WTC11 (cell line): ENCODE data around the gene ADD2. TPM values are rescaled to one million over a fixed set of nuclear protein-coding genes. Genes with fewer than 3 reads are reported as not detected.

Experiments used
- ATAC-seq: fragments of 200-7000 bp; cut with Tn5 transposase; 2 replicates; pipeline ENCODE4 v1.10.0; 2021; ENCODE audit warnings: mild to moderate bottlenecking, moderate library complexity
- CTCF ChIA-PET: fragments of 300-600 bp; sonication (Branson Sonifier 250); formaldehyde crosslinking; loops from one replicate; lab custom pipeline; 2021; ENCODE audit warnings: antibody characterized with exemption; lab: Charles Lee
- POLR2A ChIA-PET: fragments of 350-600 bp; sonication (Branson Sonifier 250); formaldehyde crosslinking; loops from one replicate; lab custom pipeline; 2021; ENCODE audit warnings: antibody characterized with exemption; lab: Charles Lee
- DNase-seq: peaks from one replicate; pipeline ENCODE4 v3.0.0; 2021; ENCODE audit warnings: low spot score
- H3K27ac Mint-ChIP-seq: 2 replicates; pipeline ENCODE4 v1.8.0; 2021; ENCODE audit warnings: mixed read lengths
- H3K27me3 Mint-ChIP-seq: 2 replicates; pipeline ENCODE4 v1.8.0; 2021; ENCODE audit warnings: low read depth, mild to moderate bottlenecking, moderate library complexity, mixed read lengths
- H3K36me3 Mint-ChIP-seq: 2 replicates; pipeline ENCODE4 v1.8.0; 2021; ENCODE audit warnings: mixed read lengths
- H3K4me1 Mint-ChIP-seq: 2 replicates; pipeline ENCODE4 v1.8.0; 2022; ENCODE audit warnings: mixed read lengths
- H3K4me3 Mint-ChIP-seq: 2 replicates; pipeline ENCODE4 v1.8.0; 2021; ENCODE audit warnings: mild to moderate bottlenecking, moderate library complexity, mixed read lengths
- H3K9me3 Mint-ChIP-seq: 2 replicates; pipeline ENCODE4 v1.8.0; 2021; ENCODE audit warnings: mixed read lengths
- ETV6 ChIP-seq: sonication (generic); formaldehyde crosslinking; IDR thresholded peaks from 2 replicates; pipeline ENCODE4 v1.8.1; 2022; ENCODE audit warnings: mild to moderate bottlenecking, missing genetic modification reagents
- GABPB1 ChIP-seq: sonication (generic); formaldehyde crosslinking; IDR thresholded peaks from 2 replicates; pipeline ENCODE4 v1.8.1; 2023; ENCODE audit warnings: mild to moderate bottlenecking, missing genetic modification reagents
- GTF2I ChIP-seq: fragments of 250-450 bp; sonication (Bioruptor Pico); conservative IDR thresholded peaks from 2 replicates; pipeline ENCODE4 v1.4.0; 2021; ENCODE audit warnings: mild to moderate bottlenecking
- IRF2 ChIP-seq: sonication (generic); formaldehyde crosslinking; IDR thresholded peaks from 2 replicates; pipeline ENCODE4 v1.8.0; 2022; ENCODE audit warnings: low read depth, missing genetic modification reagents, borderline replicate concordance
- JAZF1 ChIP-seq: fragments of 250-450 bp; sonication (Bioruptor Pico); IDR thresholded peaks from 2 replicates; pipeline ENCODE4 v1.9.0; 2021; ENCODE audit warnings: moderate library complexity, mild to moderate bottlenecking, inconsistent platforms
- MXD4 ChIP-seq: fragments of 250-450 bp; sonication (Bioruptor Pico); IDR thresholded peaks from 2 replicates; pipeline ENCODE4 v1.8.0; 2021; ENCODE audit warnings: mild to moderate bottlenecking, moderate library complexity, borderline replicate concordance
- NFYB ChIP-seq: sonication (generic); formaldehyde crosslinking; conservative IDR thresholded peaks from 2 replicates; pipeline ENCODE4 v1.8.0; 2022; ENCODE audit warnings: low read depth, missing genetic modification reagents
- NR2C2 ChIP-seq: sonication (generic); formaldehyde crosslinking; IDR thresholded peaks from 2 replicates; pipeline ENCODE4 v1.8.0; 2022; ENCODE audit warnings: mild to moderate bottlenecking, missing genetic modification reagents
- OVOL2 ChIP-seq: fragments of 250-450 bp; sonication (Bioruptor Pico); IDR thresholded peaks from 2 replicates; pipeline ENCODE4 v1.9.0; 2021; ENCODE audit warnings: mild to moderate bottlenecking, borderline replicate concordance
- PRRX2 ChIP-seq: fragments of 250-450 bp; sonication (Bioruptor Pico); IDR thresholded peaks from 2 replicates; pipeline ENCODE4 v1.8.0; 2021; ENCODE audit warnings: mild to moderate bottlenecking
- RELA ChIP-seq: sonication (generic); formaldehyde crosslinking; IDR thresholded peaks from 2 replicates; pipeline ENCODE4 v1.8.1; 2022; ENCODE audit warnings: missing genetic modification reagents, mild to moderate bottlenecking, borderline replicate concordance
- SMAD3 ChIP-seq: sonication (generic); formaldehyde crosslinking; IDR thresholded peaks from 2 replicates; pipeline ENCODE4 v1.8.0; 2022; ENCODE audit warnings: missing genetic modification reagents, mild to moderate bottlenecking, borderline replicate concordance
- SMAD4 ChIP-seq: sonication (generic); formaldehyde crosslinking; IDR thresholded peaks from 2 replicates; pipeline ENCODE4 v1.8.0; 2022; ENCODE audit warnings: mild to moderate bottlenecking, missing genetic modification reagents
- SP1 ChIP-seq: sonication (generic); formaldehyde crosslinking; conservative IDR thresholded peaks from 2 replicates; pipeline ENCODE4 v1.8.1; 2022; ENCODE audit warnings: missing genetic modification reagents
- TP53 ChIP-seq: sonication (generic); formaldehyde crosslinking; IDR thresholded peaks from 2 replicates; pipeline ENCODE4 v1.8.1; 2023; ENCODE audit warnings: mild to moderate bottlenecking, missing genetic modification reagents
- ZNF232 ChIP-seq: sonication (generic); formaldehyde crosslinking; IDR thresholded peaks from 2 replicates; pipeline ENCODE4 v1.8.0; 2022; ENCODE audit warnings: mild to moderate bottlenecking, missing genetic modification reagents
- ZNF317 ChIP-seq: sonication (generic); formaldehyde crosslinking; IDR thresholded peaks from 2 replicates; pipeline ENCODE4 v1.8.1; 2023; ENCODE audit warnings: low read depth, mild to moderate bottlenecking, moderate library complexity, missing genetic modification reagents, borderline replicate concordance
- ZNF671 ChIP-seq: fragments of 250-450 bp; sonication (Bioruptor Pico); IDR thresholded peaks from 2 replicates; pipeline ENCODE4 v1.8.0; 2021; ENCODE audit warnings: mild to moderate bottlenecking
- total RNA-seq: library from RNA; stranded (reverse); gene quantifications from 3 replicates; pipeline ENCODE4 v1.2.3, GENCODE V29; 2021
- TF ChIP-seq, protein P1 (sequence below): sonication (generic); formaldehyde crosslinking; IDR thresholded peaks from 2 replicates; pipeline ENCODE4 v1.8.0; 2022; ENCODE audit warnings: mild to moderate bottlenecking, missing genetic modification reagents
- TF ChIP-seq, protein P2 (sequence below): fragments of 250-450 bp; sonication (Bioruptor Pico); IDR thresholded peaks from 2 replicates; pipeline ENCODE4 v1.9.0; 2021; ENCODE audit warnings: moderate library complexity, mild to moderate bottlenecking, inconsistent platforms, borderline replicate concordance
- TF ChIP-seq, protein P3 (sequence below): sonication (generic); formaldehyde crosslinking; IDR thresholded peaks from 2 replicates; pipeline ENCODE4 v1.8.1; 2022; ENCODE audit warnings: mild to moderate bottlenecking, missing genetic modification reagents, moderate library complexity, borderline replicate concordance
- TF ChIP-seq, protein P4 (sequence below): sonication (generic); formaldehyde crosslinking; IDR thresholded peaks from 2 replicates; pipeline ENCODE4 v1.8.0; 2022; ENCODE audit warnings: mild to moderate bottlenecking, missing genetic modification reagents

ADD2 gene
- total RNA-seq, 1 experiment from 2014 or later = 196 TPM

DNA sequence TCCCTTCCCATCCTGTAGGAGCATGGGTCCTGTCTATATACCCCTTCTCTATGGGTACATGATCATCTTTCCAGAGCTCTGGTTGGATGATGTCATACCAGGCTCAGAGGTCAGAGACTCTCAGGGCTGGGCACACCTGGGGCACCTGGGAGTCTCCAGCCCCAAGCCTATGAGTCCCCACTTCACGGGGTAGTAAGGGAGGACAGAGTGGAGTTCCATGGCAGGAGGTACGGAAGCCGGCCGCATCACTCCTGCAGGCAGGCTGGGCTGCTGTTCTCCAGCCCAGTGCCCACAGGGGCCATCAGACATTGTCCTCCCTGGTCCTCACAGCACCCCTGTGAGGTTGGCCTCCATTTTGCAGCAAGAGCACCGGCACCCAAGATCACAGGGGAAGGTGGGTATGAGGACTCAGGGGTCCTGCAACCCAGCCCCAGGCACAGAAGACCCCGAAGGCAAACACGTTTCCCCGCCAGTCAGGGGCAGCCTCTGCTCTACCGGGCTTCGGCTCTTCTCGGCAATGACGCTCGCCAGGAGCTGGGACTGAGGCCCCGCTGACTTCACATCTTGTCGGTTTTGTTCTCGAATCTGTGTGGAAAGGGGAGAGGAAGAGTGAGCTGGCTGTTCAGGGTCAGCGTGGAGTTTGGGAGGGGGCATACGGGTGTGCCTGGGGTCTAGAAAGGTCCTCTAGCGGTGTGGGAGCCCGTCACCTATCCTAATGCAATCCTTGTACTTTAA is 91.5 kb downstream of the ADD2 start:
- ChIA-PET CTCF (no interaction called here), POLR2A (no interaction called here)
- Mint-ChIP-seq H3K4me3 (no peak overlapping the region), H3K27ac (no peak overlapping the region), H3K9me3 (no peaks in the 10 kb centered on the region)
- DNase-seq = no peak
- no peak for TF ChIP-seq IRF2
- TF ChIP-seq RELA (CRISPR knock-in tag) = no peak
- no peak for TF ChIP-seq JAZF1 (CRISPR knock-in tag)
- no peak for TF ChIP-seq MXD4 (CRISPR knock-in tag)
- TF ChIP-seq, all 79 proteins: peak for 0
- H3K36me3 Mint-ChIP-seq = peaks cover 85% of the 10 kb centered on the region
- no peaks in the 10 kb centered on the region for H3K27me3 Mint-ChIP-seq
- ATAC-seq = no peak
- H3K4me1 Mint-ChIP-seq = 0 out of 2 replicates have a peak, but pooled peaks cover 5% of the 10 kb centered on the region

DNA sequence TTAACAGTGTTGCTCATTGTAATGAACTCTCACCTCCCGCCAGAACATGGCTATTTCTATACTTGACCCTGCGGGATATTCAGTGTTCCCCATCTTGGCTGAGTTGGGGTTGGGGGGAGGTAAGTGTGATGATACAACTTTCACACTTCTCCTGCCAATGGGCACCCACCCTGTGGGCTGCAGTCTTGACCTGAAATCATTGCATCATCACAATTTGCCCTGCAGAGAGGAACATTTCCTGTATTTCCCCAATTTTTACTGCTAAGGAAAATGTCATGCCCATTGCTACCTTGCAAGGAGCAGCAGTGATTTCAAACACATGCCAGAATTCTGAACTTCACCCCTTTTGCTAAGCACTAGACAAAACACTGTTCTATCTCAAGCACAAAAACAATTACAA is 92.1 kb downstream of the ADD2 start:
- Mint-ChIP-seq H3K9me3 (no peaks in the 10 kb centered on the region), H3K4me1 (0 out of 2 replicates have a peak, but pooled peaks cover 5% of the 10 kb centered on the region), H3K27me3 (no peaks in the 10 kb centered on the region), H3K27ac (no peak overlapping the region), H3K4me3 (no peak overlapping the region), H3K36me3 (peaks cover 86% of the 10 kb centered on the region)
- TF ChIP-seq PRRX2 = no peak
- no peak for TF ChIP-seq SP1 (CRISPR knock-in tag)
- TF ChIP-seq SMAD3 (CRISPR knock-in tag) = no peak
- TF ChIP-seq, protein P1, sequence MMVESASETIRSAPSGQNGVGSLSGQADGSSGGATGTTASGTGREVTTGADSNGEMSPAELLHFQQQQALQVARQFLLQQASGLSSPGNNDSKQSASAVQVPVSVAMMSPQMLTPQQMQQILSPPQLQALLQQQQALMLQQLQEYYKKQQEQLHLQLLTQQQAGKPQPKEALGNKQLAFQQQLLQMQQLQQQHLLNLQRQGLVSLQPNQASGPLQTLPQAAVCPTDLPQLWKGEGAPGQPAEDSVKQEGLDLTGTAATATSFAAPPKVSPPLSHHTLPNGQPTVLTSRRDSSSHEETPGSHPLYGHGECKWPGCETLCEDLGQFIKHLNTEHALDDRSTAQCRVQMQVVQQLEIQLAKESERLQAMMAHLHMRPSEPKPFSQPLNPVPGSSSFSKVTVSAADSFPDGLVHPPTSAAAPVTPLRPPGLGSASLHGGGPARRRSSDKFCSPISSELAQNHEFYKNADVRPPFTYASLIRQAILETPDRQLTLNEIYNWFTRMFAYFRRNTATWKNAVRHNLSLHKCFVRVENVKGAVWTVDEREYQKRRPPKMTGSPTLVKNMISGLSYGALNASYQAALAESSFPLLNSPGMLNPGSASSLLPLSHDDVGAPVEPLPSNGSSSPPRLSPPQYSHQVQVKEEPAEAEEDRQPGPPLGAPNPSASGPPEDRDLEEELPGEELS (CRISPR knock-in tag) = no peak
- TF ChIP-seq TP53 = no peak
- ChIA-PET CTCF (no interaction called here), POLR2A (no interaction called here)
- ATAC-seq (no peak), DNase-seq (no peak)

DNA sequence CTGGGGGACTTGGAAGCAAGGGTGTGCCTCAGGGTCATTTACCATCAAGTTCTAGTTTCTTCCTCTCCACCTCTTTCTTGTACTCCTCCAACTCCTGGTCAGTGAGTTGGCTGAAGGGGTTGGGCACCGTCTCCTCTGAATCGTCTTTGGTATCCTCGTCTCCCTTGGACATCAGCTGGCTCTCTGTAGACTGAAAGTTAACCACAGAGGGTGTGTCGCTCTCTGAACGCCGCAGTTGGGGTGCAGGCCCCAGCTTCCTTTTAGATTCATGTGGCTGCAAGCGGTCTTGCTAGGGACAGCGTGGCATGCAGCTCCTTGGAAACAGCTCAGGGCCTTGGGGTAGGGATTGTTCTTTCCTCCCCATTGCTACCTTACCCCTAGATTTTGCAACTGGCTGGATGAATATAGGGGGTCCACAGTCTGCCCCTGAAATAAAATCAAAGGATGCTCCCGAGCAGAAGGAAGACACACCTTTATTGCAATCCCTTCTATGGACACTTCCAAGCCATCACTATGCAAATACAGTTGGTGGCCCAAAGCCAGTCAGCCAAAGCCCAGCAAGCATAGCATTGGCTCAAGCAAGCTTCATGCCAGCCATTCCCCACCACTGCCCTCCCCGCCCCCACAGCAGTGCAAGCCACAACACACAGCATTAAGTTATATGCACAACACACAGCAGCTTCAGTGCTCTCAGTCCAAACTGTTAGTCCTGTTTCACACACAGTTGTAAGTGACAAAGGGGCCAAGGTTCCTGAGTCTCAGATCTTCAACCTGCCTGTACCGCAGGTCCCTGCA is 93.2 kb downstream of the ADD2 start:
- ChIA-PET POLR2A (no interaction called here), CTCF (no interaction called here)
- no peak for ATAC-seq
- no peak overlapping the region for H3K27ac Mint-ChIP-seq
- no peak for DNase-seq
- no peak for TF ChIP-seq ZNF232 (CRISPR knock-in tag)
- TF ChIP-seq JAZF1 (CRISPR knock-in tag) = no peak
- no peak for TF ChIP-seq SMAD4 (CRISPR knock-in tag)
- TF ChIP-seq GTF2I (CRISPR knock-in tag) = no peak
- TF ChIP-seq, protein P2, sequence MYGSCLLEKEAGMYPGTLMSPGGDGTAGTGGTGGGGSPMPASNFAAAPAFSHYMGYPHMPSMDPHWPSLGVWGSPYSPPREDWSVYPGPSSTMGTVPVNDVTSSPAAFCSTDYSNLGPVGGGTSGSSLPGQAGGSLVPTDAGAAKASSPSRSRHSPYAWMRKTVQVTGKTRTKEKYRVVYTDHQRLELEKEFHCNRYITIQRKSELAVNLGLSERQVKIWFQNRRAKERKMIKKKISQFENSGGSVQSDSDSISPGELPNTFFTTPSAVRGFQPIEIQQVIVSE (CRISPR knock-in tag) = no peak
- TF ChIP-seq, protein P3, sequence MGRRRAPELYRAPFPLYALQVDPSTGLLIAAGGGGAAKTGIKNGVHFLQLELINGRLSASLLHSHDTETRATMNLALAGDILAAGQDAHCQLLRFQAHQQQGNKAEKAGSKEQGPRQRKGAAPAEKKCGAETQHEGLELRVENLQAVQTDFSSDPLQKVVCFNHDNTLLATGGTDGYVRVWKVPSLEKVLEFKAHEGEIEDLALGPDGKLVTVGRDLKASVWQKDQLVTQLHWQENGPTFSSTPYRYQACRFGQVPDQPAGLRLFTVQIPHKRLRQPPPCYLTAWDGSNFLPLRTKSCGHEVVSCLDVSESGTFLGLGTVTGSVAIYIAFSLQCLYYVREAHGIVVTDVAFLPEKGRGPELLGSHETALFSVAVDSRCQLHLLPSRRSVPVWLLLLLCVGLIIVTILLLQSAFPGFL (CRISPR knock-in tag) = no peak
- TF ChIP-seq PRRX2 = no peak
- no peak for TF ChIP-seq NR2C2 (CRISPR knock-in tag)
- no peak for TF ChIP-seq ZNF671 (CRISPR knock-in tag)
- no peak for TF ChIP-seq ETV6 (CRISPR knock-in tag)
- TF ChIP-seq, protein P4, sequence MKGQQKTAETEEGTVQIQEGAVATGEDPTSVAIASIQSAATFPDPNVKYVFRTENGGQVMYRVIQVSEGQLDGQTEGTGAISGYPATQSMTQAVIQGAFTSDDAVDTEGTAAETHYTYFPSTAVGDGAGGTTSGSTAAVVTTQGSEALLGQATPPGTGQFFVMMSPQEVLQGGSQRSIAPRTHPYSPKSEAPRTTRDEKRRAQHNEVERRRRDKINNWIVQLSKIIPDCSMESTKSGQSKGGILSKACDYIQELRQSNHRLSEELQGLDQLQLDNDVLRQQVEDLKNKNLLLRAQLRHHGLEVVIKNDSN (CRISPR knock-in tag) = no peak
- no peak for TF ChIP-seq NFYB (CRISPR knock-in tag)
- TF ChIP-seq GABPB1 (CRISPR knock-in tag) = no peak
- TF ChIP-seq ZNF317 (CRISPR knock-in tag) = no peak
- no peak for TF ChIP-seq OVOL2 (CRISPR knock-in tag)
- H3K4me1 Mint-ChIP-seq = 0 out of 2 replicates have a peak, but pooled peaks cover 5% of the 10 kb centered on the region
- no peaks in the 10 kb centered on the region for H3K27me3 Mint-ChIP-seq
- no peaks in the 10 kb centered on the region for H3K9me3 Mint-ChIP-seq
- H3K4me3 Mint-ChIP-seq = no peak overlapping the region
- H3K36me3 Mint-ChIP-seq = peaks cover 87% of the 10 kb centered on the region
